Brain microvascular endothelial cell (primary cell): ENCODE data around the gene L3MBTL3.
"Not testable (repeated sequence)": the region's sequence is repeated elsewhere in the genome, so short reads cannot be mapped to it uniquely, and the experiment has no call there.

Source experiments
- DNase-seq: peaks from one replicate; pipeline ENCODE4 v3.0.0-alpha.2; 2020
- H3K27ac ChIP-seq: fragments of 250-450 bp; sonication (Bioruptor Pico); 2 replicates; pipeline ENCODE4 v1.5.1; 2020; ENCODE audit warnings: mild to moderate bottlenecking, moderate library complexity
- H3K27me3 ChIP-seq: fragments of 250-450 bp; sonication (Bioruptor Pico); replicated peaks from 2 replicates; pipeline ENCODE4 v1.5.1; 2020; ENCODE audit warnings: mild to moderate bottlenecking
- H3K36me3 ChIP-seq: fragments of 250-450 bp; sonication (Bioruptor Pico); replicated peaks from 2 replicates; pipeline ENCODE4 v1.5.1; 2020; ENCODE audit warnings: mild to moderate bottlenecking
- H3K4me3 ChIP-seq: 2 replicates; pipeline ENCODE4 v1.5.1; 2011; ENCODE audit warnings: low read depth, mild to moderate bottlenecking, control low read depth, low read length, moderate library complexity
- in situ Hi-C: cut with HindIII; loops from 2 replicates; pipeline ENCODE4 v1.10.0; 2017; ENCODE audit warnings: low sequenced_read_pairs, low pct_ligation_motif_present
- TF ChIP-seq, protein P1 (sequence below): IDR thresholded peaks from 2 replicates; pipeline ENCODE4 v1.5.1; 2011; ENCODE audit warnings: low read depth, mild to moderate bottlenecking, moderate library complexity, low read length, control low read depth, inconsistent platforms; ENCODE audit errors: missing control alignments

The L3MBTL3 gene

DNA sequence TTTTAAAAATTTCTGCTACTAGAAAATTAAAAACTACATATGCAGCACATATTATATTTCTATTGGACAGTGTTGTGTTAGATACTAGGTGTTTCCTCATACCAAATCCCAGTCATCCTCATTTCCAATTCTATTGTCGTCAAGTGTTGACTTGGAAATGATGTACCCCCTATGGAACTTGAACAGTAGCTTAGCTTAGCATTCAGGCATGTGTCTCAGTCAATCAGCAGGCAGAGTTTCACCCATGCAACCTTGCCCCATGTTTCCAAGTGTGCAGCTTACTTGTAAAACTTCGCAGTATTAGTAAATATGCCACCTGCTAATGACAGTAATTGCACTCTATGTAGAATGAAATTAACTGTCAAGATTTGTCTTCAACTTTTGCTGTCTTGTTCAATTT, 144.9 kb downstream of the L3MBTL3 start:
- H3K27ac ChIP-seq, result no peak overlapping the region
- TF ChIP-seq, protein P1, sequence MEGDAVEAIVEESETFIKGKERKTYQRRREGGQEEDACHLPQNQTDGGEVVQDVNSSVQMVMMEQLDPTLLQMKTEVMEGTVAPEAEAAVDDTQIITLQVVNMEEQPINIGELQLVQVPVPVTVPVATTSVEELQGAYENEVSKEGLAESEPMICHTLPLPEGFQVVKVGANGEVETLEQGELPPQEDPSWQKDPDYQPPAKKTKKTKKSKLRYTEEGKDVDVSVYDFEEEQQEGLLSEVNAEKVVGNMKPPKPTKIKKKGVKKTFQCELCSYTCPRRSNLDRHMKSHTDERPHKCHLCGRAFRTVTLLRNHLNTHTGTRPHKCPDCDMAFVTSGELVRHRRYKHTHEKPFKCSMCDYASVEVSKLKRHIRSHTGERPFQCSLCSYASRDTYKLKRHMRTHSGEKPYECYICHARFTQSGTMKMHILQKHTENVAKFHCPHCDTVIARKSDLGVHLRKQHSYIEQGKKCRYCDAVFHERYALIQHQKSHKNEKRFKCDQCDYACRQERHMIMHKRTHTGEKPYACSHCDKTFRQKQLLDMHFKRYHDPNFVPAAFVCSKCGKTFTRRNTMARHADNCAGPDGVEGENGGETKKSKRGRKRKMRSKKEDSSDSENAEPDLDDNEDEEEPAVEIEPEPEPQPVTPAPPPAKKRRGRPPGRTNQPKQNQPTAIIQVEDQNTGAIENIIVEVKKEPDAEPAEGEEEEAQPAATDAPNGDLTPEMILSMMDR, result no peak
- no peaks in the 10 kb centered on the region for H3K27me3 ChIP-seq
- in situ Hi-C loops, result no loop called here
- no peak overlapping the region for H3K4me3 ChIP-seq
- H3K36me3 ChIP-seq, result no peaks in the 10 kb centered on the region
- no peak for DNase-seq

DNA sequence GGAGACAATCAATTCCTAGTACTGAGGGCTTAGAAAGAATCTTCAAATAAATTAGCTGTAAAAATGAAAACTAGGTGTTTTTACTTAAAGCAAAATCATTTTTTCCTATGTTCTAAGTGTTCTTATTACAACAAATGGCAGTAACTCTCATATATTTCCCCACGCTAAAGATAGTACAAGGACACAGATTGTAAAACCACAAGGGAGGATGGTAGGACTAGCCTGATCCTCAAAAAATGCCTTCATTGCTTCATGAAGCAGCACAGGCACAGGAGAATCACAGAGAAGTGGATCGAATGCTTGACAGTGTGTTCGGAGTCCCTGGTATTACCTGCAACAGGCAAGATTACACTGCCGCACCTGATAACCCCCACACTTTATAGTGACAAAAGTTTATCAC, 145.9 kb downstream of the L3MBTL3 start:
- TF ChIP-seq, protein P1, result no peak
- in situ Hi-C loops, result no loop called here
- Histone ChIP-seq H3K27ac (no peak overlapping the region), H3K36me3 (no peaks in the 10 kb centered on the region), H3K27me3 (no peaks in the 10 kb centered on the region), H3K4me3 (no peak overlapping the region)
- no peak for DNase-seq

DNA sequence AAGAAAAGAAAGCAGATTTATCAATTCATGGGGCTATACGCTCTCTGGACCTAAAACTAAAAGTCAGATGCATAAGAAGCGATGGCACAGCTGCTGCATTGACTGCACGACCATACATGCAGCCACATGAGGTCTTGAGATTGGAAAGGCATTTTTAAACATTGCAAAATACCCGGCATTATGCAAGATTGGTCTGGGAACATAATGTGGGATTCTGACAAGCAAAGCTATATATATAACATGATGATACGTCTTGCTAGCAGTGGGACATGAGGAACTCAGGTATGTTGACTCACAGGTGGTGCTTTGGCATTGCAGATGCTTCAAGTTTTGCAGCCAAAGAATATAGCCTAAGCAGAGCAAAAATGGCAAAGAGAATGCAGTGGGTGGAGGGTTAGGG, 149.3 kb downstream of the L3MBTL3 start:
- in situ Hi-C loops, result no loop called here
- H3K27me3 ChIP-seq, result no peaks in the 10 kb centered on the region
- H3K27ac ChIP-seq, result no peak overlapping the region
- TF ChIP-seq, protein P1, result no peak
- no peaks in the 10 kb centered on the region for H3K36me3 ChIP-seq
- DNase-seq, result no peak
- no peak overlapping the region for H3K4me3 ChIP-seq

DNA sequence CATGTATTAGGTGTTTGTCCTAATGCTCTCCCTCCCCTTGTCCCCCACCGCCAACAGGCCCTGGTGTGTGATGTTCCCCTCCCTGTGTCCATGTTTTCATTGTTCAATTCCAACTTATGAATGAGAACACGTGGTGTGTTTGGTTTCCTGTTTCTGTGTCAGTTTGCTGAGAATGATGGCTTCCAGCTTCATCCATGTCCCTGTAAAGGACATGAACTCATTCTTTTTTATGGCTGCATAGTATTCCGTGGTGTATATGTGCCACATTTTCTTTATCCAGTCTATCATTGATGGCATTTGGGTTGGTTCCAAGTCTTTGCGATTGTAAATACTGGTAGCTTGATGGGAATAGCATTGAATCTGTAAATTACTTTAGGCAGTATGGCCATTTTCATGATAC, 151.8 kb downstream of the L3MBTL3 start:
- H3K27me3 ChIP-seq, DNase-seq, H3K4me3 ChIP-seq, in situ Hi-C loops, H3K27ac ChIP-seq, H3K36me3 ChIP-seq: not testable (repeated sequence)

DNA sequence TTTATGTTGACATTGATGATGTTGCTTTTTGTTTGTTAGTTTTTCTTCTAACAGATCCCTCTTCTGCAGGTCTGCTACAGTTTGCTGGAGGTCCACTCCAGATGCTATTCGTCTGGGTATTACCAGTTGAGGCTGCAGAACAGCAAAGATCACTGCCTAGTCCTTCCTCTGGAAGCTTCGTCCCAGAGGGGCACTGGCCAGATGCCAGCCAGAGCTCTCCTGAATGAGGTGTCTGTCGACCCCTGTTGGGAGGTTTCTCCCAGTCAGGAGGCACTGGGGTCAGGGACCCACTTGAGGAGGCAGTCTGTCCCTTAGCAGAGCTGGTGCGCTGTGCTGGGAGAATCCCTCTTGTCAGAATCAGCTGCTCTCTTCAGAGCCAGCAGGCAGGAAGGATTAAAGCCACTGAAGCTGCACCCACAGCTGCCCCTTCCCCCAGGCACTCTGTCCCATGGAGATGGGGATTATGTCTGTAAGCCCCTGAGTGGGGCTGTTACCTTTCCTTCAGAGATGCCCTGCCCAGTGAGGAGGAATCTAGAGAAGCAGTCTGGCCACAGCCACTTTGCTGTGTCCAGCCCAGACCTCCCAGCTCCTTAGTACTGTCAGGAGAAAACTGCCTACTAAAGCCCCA, 155.1 kb downstream of the L3MBTL3 start:
- H3K36me3 ChIP-seq, H3K27me3 ChIP-seq, in situ Hi-C loops, H3K27ac ChIP-seq, DNase-seq, H3K4me3 ChIP-seq: not testable (repeated sequence)

DNA sequence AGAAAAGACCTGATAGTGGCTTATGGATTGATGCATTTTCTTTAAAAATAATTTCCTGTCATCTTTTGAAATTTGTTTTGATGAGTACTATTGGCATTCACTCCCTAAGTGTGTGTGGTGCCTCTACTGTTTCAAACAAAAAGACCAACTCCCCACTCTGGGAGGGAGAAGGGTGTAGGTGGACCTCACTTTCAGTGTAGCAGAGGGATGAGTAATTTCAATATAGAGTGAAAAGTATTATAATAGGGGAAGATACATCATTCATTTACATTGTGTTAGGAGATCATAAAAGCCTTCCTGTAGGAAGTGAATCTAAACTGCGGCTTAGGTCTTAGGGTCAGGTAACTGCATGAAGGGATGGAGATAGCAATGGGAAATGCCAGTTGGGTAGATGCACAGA, 158.0 kb downstream of the L3MBTL3 start:
- no peaks in the 10 kb centered on the region for H3K36me3 ChIP-seq
- no peak overlapping the region for H3K27ac ChIP-seq
- H3K4me3 ChIP-seq, result no peak overlapping the region
- DNase-seq, result no peak
- in situ Hi-C loops, result no loop called here
- H3K27me3 ChIP-seq, result no peaks in the 10 kb centered on the region
- TF ChIP-seq, protein P1, result no peak

DNA sequence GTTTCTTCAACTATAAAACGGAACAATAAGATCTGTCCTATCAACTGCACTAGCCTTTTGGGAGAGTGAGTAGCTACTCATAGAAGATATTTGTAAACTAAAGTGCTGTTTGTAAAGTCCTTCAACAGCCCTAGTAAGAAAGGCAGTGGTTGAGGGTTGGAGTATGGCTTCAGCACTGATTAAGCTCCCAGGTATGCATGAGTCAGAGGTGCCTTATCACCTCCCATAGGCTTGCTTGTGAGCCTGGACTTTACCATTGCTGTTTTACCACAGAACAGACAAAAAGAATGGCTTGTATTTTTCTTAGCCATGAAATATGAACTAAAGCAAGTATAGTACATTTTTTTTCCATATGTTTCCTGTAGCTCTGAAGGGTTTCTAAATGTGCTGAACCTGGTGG, 160.3 kb downstream of the L3MBTL3 start:
- H3K36me3 ChIP-seq, result no peaks in the 10 kb centered on the region
- H3K27ac ChIP-seq, result no peak overlapping the region
- H3K4me3 ChIP-seq, result no peak overlapping the region
- TF ChIP-seq, protein P1, result no peak
- no peaks in the 10 kb centered on the region for H3K27me3 ChIP-seq
- DNase-seq, result peak; percentile 95
- in situ Hi-C loops, result no loop called here
